Measurements from ENCODE around the gene SRRM1.

DNA sequence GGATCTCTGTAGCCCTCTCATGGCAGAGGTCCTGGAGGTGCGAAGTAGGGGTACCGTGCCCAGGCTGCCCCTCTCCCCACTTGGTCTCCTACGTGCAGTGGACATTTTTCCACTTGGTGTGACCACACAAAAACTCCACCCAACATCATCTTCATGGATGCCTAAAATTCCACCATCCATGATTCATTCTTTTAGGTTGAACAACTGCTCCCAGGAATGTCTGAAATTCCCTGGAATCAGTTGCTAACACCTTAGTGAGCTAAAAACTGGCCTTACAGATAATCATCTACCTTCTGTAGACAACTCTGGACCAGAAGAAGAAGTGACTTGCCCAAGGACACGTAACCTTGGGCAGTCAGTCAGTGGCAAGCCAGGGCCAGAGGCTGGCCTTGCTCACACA is 70.1 kb downstream of the SRRM1 start:
- TF ChIP-seq, protein P1, sequence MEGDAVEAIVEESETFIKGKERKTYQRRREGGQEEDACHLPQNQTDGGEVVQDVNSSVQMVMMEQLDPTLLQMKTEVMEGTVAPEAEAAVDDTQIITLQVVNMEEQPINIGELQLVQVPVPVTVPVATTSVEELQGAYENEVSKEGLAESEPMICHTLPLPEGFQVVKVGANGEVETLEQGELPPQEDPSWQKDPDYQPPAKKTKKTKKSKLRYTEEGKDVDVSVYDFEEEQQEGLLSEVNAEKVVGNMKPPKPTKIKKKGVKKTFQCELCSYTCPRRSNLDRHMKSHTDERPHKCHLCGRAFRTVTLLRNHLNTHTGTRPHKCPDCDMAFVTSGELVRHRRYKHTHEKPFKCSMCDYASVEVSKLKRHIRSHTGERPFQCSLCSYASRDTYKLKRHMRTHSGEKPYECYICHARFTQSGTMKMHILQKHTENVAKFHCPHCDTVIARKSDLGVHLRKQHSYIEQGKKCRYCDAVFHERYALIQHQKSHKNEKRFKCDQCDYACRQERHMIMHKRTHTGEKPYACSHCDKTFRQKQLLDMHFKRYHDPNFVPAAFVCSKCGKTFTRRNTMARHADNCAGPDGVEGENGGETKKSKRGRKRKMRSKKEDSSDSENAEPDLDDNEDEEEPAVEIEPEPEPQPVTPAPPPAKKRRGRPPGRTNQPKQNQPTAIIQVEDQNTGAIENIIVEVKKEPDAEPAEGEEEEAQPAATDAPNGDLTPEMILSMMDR (IDR thresholded peaks at IDR 0.05; ENCODE audit: low read length) = no peak
- TF ChIP-seq EZH2 (IDR thresholded peaks at IDR 0.05; ENCODE audit: borderline replicate concordance, low read length) = no peak
